ENCODE results near the gene CMBL.
"Not testable (repeated sequence)": the region's sequence is repeated elsewhere in the genome, so short reads cannot be mapped to it uniquely, and the experiment has no call there.

Gene CMBL

GRCh38 chr5:10310066-10310779 lies 2.5 kb upstream of the CMBL start:
- DNase-seq: no peak

- no peak for DNase-seq
These were observed 1.1 kb upstream of the CMBL start for GRCh38 chr5:10308844-10309243.

- DNase-seq: no peak
These were observed 896 bp downstream of the CMBL start for GRCh38 chr5:10306806-10307205.

GRCh38 chr5:10306114-10306513 lies 1.6 kb downstream of the CMBL start:
- no peak for DNase-seq

GRCh38 chr5:10304932-10305331 lies 2.8 kb downstream of the CMBL start:
- no peak for DNase-seq

- no peak for DNase-seq
These were observed 4.0 kb downstream of the CMBL start for GRCh38 chr5:10303699-10304170.

- no peak for DNase-seq
These were observed 4.5 kb downstream of the CMBL start for GRCh38 chr5:10303201-10303600.

- no peak for DNase-seq
These were observed 5.7 kb downstream of the CMBL start for GRCh38 chr5:10301842-10302610.

- no peak for DNase-seq
These were observed 6.4 kb downstream of the CMBL start for GRCh38 chr5:10301266-10301665.

GRCh38 chr5:10300246-10300645 lies 7.5 kb downstream of the CMBL start:
- DNase-seq: no peak

GRCh38 chr5:10297646-10298204 lies 10.0 kb downstream of the CMBL start:
- DNase-seq: no peak

- DNase-seq: no peak
These were observed 11.9 kb downstream of the CMBL start for GRCh38 chr5:10295619-10296326.

GRCh38 chr5:10293907-10294662 lies 13.6 kb downstream of the CMBL start:
- no peak for DNase-seq

GRCh38 chr5:10291692-10292339 lies 15.9 kb downstream of the CMBL start:
- no peak for DNase-seq

GRCh38 chr5:10290438-10290837 lies 17.3 kb downstream of the CMBL start:
- DNase-seq: no peak

- no peak for DNase-seq
These were observed 17.7 kb downstream of the CMBL start for GRCh38 chr5:10289991-10290390.

GRCh38 chr5:10289353-10289752 lies 18.3 kb downstream of the CMBL start:
- DNase-seq: no peak

GRCh38 chr5:10288592-10289219 lies 19.0 kb downstream of the CMBL start:
- DNase-seq: peak; percentile 50

GRCh38 chr5:10286862-10287227 lies 20.9 kb downstream of the CMBL start:
- no peak for DNase-seq

- no peak for DNase-seq
These were observed 21.4 kb downstream of the CMBL start for GRCh38 chr5:10286162-10286861.

- DNase-seq: not testable (repeated sequence)
These were observed 22.3 kb downstream of the CMBL start for GRCh38 chr5:10285362-10285761.

Data from activated T-cell treated with anti-CD3 and anti-CD28 coated beads, Interleukin-2, amount 50 U/mL, for 1 hour (primary cell).